ENCODE measurements around the gene PLA2G12A. TPM values are rescaled to one million over a fixed set of nuclear protein-coding genes. Genes with fewer than 3 reads are reported as not detected.

PLA2G12A gene
- total RNA-seq, 1 experiment from 2014 or later: 37.9 TPM

GRCh38 chr4:109671350-109671749, 58.5 kb downstream of the PLA2G12A start:
- peaks cover 0 to 4% of the 10 kb centered on the region in 2 experiments; a peak in 1 of 4 replicates for H3K9me3 ChIP-seq (ENCODE audit: control insufficient read depth in 1 of 2, insufficient read depth in 1 of 2, low read depth in 1 of 2, low read length in 2 of 2)
- CTCF ChIA-PET: no interaction called here

More at GRCh38 chr4:109671350-109671749, 58.5 kb downstream of the PLA2G12A start:
- no TSS peak for BruUV-seq (replicated peaks)
- ATAC-seq (no peak), DNase-seq (ENCODE audit: low read depth, low spot score) (no peak)
- Histone ChIP-seq H3K9me2 (ENCODE audit: insufficient read depth) (no peaks in the 10 kb centered on the region), H3K79me2 (ENCODE audit: insufficient read depth, low read length) (no peaks in the 10 kb centered on the region), H3K27ac (ENCODE audit: low read depth, low read length) (no peak overlapping the region), H3K4me2 (ENCODE audit: low read length) (no peak overlapping the region), H3K9ac (ENCODE audit: low read length) (no peak overlapping the region), H3K36me3 (ENCODE audit: control insufficient read depth in 1 of 2, insufficient read depth in 2 of 2, low read length in 2 of 2) (no peaks in the 10 kb centered on the region), H3K4me1 (ENCODE audit: control insufficient read depth in 1 of 2, insufficient read depth in 2 of 2, low read length in 2 of 2) (no peaks in the 10 kb centered on the region), H2AFZ (ENCODE audit: low read depth, low read length, poor library complexity, severe bottlenecking) (no peak overlapping the region), H3K27me3 (ENCODE audit: insufficient read depth, low read length) (no peaks in the 10 kb centered on the region), H4K20me1 (ENCODE audit: insufficient read depth) (no peaks in the 10 kb centered on the region), H3K4me3 (replicated peaks in 1 of 2; ENCODE audit: low read depth in 1 of 2, low read length in 2 of 2) (no peak overlapping the region)
- ChIA-PET POLR2A (no interaction called here), RAD21 (ENCODE audit: low non-redundant PET in 1 of 2, low total read pairs in 2 of 2, uncharacterized antibody in 2 of 2, unreplicated experiment in 2 of 2) (no interaction called here)
- intact Hi-C loops (cut with micrococcal nuclease): no loop called here
- TF ChIP-seq ZFX (IDR thresholded peaks at IDR 0.05) (no peak), CEBPB (IDR thresholded peaks at IDR 0.05; ENCODE audit: low read depth) (no peak), MAX (IDR thresholded peaks at IDR 0.05) (no peak), ZBTB33 (IDR thresholded peaks at IDR 0.05; ENCODE audit: extremely low read depth, insufficient replicate concordance, low read length) (no peak), CBX3 (IDR thresholded peaks at IDR 0.05; ENCODE audit: low read depth) (no peak), RAD21 (IDR thresholded peaks at IDR 0.05; ENCODE audit: low read depth) (no peak), REST (IDR thresholded peaks at IDR 0.05; ENCODE audit: low read depth) (no peak), EZH2 (IDR thresholded peaks at IDR 0.05) (no peak), JUND (IDR thresholded peaks at IDR 0.05) (no peak), EZH2phosphoT487 (IDR thresholded peaks at IDR 0.05; ENCODE audit: borderline replicate concordance) (no peak), SP1 (IDR thresholded peaks at IDR 0.05; ENCODE audit: low read depth) (no peak), POLR2A (IDR thresholded peaks at IDR 0.05; ENCODE audit: borderline replicate concordance, extremely low read depth, insufficient read depth, insufficient read length) (no peak), ELF1 (IDR thresholded peaks at IDR 0.05; ENCODE audit: borderline replicate concordance, low read depth) (no peak), TCF7L2 (IDR thresholded peaks at IDR 0.05; ENCODE audit: borderline replicate concordance, extremely low read depth, insufficient read depth, insufficient read length) (no peak)

Data from HCT116 (cell line).